ENCODE data around the gene MITD1.
A peak's percentile ranks its signal among the peaks of the same experiment; 100 is the strongest.
"Not testable (repeated sequence)": the region's sequence is repeated elsewhere in the genome, so short reads cannot be mapped to it uniquely, and the experiment has no call there.

MITD1 gene

GRCh38 chr2:99180755-99181623 is at the start of gene MITD1, which contains the start of gene MRPL30:
TSS of gene MITD1 (minus strand) at chr2:99181058. CDS start at chr2:99180981, 77 bp downstream.
TSS of gene MRPL30 (plus strand) at chr2:99181184. CDS start at chr2:99186204, 5,020 bp downstream.
- DNase-seq (ENCODE audit: low spot score) = peak; percentile 86

- DNase-seq (ENCODE audit: low spot score) = no peak
Observed at GRCh38 chr2:99217929-99218501, 37.2 kb upstream of the MITD1 start.

- no peak for DNase-seq (ENCODE audit: low spot score)
Observed at GRCh38 chr2:99216096-99216495, 35.2 kb upstream of the MITD1 start.

GRCh38 chr2:99205491-99205890 is 24.6 kb upstream of the MITD1 start:
- DNase-seq (ENCODE audit: low spot score) = no peak

DNA sequence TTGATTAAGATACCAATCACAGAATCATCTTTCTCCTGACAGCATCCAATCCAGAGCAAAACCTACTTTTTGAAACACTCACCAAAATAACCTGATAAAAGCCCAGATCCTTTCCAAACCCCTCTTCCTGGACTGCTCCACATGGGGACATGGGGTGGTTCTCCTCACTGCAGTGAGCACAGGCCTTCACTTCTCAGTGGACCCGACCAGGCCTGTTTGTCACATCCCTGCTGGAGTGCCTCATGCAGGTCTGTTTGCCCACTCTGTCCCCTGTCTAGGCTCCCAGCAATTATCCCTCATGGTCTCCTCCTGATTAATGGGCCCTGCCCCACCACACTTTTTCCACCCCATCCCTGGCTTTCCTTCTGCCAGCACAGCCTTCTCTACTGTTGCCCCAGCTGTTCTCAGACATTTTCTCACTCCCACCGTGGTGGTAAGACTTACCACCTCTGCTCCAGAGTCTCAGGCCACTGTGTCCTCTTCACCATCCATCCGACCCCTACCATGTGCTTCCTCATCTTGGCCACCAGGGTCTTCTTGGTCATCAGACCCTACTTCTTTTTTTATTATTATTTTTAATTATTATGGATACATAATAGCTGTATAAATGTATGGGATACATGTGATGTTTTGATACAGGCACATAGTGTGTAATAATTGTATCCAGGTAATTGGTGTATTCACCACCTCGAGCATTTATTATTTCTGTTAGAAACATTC is 21.3 kb upstream of the MITD1 start:
- no peak for DNase-seq (ENCODE audit: low spot score)

DNA sequence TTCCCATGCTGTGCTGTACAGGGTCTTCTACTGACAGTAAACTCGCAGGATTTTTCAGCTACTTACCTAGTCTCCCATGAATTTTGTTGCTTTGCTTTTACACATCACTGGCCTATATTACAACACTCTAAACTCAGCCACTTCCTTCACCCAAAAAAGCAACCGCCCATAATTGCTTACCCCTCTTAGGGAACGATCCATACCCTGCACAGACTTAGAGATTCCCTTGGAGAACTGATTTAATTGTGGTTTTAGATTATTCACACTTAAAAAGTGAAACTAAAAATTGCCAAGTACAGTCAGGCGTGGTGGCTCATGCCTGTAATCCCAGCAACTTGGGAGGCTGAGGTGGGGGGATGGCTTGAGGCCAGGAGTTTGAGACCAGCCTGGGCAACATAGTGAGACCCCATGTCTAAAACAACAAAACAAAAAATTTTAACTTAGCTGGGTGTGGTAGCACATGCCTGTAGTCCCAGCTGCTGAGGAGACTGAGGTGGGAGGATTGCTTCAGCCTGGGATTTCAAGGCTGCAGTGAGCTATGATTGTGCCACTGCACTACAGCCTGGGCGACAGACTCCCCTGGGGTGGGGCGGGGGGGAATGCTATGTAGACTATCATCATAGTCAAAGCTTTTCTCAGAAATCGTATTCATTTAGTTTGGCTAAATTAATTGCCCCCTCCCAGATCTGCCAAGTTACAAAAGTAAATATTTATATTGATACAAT is 19.4 kb upstream of the MITD1 start:
- DNase-seq (ENCODE audit: low spot score) = no peak

- DNase-seq (ENCODE audit: low spot score) = no peak
Observed at GRCh38 chr2:99198103-99198841, 17.4 kb upstream of the MITD1 start.

DNA sequence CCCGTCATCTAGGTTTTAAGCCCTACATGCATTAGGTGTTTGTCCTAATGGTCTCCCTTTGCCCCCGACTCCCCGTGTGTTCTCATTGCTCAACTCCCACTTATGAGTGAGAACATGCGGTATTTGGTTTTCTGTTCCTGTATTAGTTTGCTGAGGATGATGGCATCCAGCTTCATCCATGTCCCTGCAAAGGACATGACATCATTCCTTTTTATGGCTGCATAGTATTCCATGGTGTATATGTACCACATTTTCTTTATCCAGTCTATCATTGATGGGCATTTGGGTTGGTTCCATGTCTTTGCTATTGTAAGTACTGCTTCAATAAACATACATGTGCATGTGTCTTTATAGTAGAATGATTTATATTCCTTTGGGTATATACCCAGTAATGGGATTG is 11.5 kb upstream of the MITD1 start:
- DNase-seq (ENCODE audit: low spot score) = not testable (repeated sequence)

DNA sequence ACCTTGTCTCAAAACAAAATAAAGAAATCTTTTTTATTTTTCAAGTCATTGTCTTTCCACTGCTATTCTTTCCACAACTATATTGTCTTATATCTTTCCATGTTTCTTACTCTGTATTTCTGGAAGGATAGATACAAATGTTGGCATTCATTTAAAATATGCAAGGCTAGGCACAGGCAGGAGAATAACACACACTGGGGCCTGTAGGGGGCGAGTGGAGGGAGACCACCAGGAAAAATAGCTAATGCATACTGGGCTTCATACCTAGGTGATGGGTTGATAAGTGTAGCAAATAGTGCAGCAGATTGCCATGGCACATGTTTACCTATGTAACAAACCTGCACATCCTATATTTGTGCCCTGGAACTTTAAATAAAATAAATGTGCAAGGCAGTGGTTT is 9.7 kb upstream of the MITD1 start:
- DNase-seq (ENCODE audit: low spot score) = no peak

DNA sequence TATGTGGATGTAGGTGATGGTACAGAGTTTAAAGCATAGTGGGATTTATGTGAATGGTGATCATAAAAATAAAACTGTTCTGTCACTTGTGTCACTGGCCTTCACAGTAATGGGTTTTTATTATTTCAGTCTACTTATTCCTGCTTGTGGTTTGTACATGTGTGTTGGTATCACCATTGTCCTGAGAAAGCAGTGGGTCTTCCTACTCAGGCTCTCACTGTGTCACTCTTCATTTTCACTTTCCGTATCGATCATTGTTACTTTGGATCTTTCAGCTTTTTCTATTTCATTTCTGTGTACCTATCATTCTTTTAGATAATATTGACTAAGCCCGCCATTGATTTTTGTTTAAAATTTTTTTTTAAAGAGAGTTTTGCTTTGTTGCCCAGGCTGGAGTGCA is 7.5 kb upstream of the MITD1 start:
- no peak for DNase-seq (ENCODE audit: low spot score)

GRCh38 chr2:99187011-99187410 is 6.2 kb upstream of the MITD1 start:
- DNase-seq (ENCODE audit: low spot score) = no peak

DNA sequence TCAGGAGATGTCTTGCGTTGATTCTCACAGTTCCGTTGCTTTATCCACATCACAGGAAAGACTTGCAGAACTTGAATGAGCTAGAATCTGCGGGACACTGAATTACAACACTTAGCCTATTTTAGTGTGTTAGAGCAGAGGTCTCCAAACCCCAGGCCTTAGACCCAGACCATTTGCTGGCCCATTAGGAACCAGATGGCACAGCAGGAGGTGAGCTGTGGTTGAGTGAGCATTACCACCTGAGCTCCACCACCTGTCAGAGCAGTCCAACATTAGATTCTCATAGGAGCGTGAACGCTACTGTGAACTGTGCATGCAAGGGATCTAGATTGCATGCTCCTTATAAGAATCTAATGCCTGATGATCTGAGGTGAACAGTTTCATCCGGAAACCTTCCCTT is 4.0 kb upstream of the MITD1 start:
- DNase-seq (ENCODE audit: low spot score) = no peak

DNA sequence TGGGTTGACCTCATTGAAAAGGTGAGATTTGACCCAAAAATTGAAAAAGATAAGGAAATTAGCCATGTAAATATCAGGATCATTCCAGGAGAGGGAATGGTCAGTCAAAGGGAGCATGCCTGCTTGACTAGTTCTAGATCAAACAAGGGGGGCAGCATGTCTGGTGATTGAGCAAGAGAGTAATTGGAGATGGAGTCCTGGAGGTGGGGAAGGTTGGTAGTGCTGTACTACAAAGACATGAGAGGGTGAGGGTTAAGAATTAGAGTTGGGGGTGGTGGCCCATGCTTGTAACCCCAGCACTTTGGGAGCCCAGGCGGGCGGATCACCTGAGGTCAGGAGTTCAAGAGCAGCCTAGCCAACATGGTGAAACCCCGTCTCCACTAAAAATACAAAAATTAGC is 2.2 kb upstream of the MITD1 start:
- DNase-seq (ENCODE audit: low spot score) = no peak

DNA sequence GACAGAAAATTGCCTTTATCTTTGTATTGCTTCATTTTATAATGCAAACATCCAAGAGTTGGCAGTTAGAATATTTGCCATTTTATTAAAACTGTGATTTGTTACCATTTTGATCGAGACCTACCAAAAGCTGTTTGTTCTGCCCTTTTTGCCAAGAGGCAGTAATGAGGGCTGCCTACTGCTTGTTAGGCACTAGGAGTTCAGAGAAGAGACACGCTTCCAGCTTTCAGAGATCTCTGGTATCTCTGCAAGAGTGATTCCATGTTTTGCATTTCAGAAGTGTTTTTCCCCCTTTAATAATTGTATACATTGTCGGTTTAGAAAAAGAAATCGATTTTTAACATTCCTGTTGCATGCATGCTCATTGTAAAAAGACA is 754 bp upstream of the MITD1 start:
- DNase-seq (ENCODE audit: low spot score) = no peak

DNA sequence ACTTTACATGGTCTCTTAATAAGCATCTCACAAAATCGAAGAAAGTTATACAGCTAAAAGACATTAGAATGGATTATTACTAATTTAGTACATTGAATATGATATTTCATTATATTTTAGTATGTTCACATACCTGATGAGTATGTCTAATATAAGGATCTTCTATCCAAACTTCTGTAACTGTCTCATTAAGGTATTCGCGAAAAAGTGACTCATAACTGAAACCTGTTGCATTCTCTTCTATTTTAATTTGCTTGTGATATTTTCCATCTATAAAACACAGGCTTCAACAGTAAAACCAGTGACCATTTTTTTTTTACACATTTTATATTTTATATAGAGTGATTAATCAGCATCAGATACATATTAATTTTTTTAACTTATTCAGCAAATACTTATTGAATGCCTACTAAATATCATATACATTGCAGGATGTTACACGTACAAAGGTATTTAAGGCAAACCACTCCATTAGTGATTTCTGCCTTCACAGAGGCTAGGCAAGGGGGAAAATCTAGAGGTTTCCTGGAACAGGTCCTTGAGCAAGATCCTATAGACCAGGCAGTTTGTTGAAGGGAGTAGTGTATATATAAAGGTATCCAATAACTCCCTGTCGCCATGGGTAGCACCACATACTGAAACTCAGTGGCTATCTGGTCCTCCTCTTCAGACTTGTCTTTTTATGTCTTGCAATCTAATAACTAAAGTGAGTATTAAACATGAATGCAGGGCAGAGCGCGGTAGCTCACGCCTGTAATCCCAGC is 9.3 kb downstream of the MITD1 start:
- DNase-seq (ENCODE audit: low spot score) = no peak

DNA sequence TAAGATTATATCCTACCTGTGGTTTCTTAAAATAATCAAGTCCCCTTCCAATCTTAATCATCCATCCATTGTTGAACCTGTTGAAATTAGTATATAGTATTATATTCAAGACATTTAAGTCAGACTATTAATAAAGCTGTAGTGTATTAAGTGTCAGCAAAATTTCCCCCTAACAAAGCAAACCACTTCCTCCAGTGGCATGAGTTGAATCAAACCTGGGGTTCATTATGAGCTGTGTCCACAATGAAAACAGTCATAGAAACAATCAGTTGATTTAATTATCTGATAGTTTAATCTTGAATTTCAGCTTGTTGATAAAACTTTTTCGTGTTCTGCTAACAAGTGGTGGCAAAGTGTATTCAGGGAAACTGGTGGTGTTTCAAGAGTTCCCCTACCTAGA is 11.3 kb downstream of the MITD1 start:
- DNase-seq (ENCODE audit: low spot score) = no peak

- no peak for DNase-seq (ENCODE audit: low spot score)
Observed at GRCh38 chr2:99166218-99166617, 14.6 kb downstream of the MITD1 start.

GRCh38 chr2:99159594-99159993 is 21.3 kb downstream of the MITD1 start:
- no peak for DNase-seq (ENCODE audit: low spot score)

DNA sequence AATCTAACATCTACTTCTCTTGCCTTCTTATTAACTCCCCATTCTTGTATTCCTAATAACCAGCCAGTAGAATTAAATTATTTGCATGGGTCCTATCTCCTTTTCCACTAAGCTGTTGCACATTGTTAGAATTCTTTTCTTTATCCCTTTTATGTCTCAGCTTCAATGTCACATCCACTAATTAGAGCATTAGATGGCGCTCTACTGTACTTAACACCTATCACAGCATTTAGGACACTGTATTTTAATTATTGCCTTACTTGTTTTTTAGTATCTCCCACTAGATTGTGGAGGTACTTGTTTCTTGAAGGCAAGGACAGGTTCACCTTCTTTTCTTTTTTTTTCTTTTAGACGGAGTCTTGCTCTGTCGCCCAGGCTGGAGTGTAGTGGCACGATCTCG is 22.3 kb downstream of the MITD1 start:
- no peak for DNase-seq (ENCODE audit: low spot score)

- DNase-seq (ENCODE audit: low spot score) = peak; percentile 24
Observed at GRCh38 chr2:99156891-99157290, 24.0 kb downstream of the MITD1 start.
